Lower leg skin (tissue), 4 donors: ENCODE data around the gene UGT2A3. TPM values are rescaled to one million over a fixed set of nuclear protein-coding genes. Genes with fewer than 3 reads are reported as not detected.
"Not testable (repeated sequence)": the region's sequence is repeated elsewhere in the genome, so short reads cannot be mapped to it uniquely, and the experiment has no call there.

Experiments
- DNase-seq, 2 donors: peaks; one replicate each; pipeline ENCODE4 v3.0.0-alpha.2; 2019; ENCODE audit warnings: low spot score in 2 of 2
- H3K4me3 ChIP-seq: fragments of 200-600 bp; sonication (generic); 2 replicates; pipeline ENCODE4 v1.5.1; 2017; ENCODE audit warnings: mild to moderate bottlenecking, low read depth; ENCODE audit not compliant: poor library complexity, severe bottlenecking
- CTCF ChIP-seq, 3 donors: fragments of 450-650 bp; IDR thresholded peaks; one replicate each; pipeline ENCODE4 v1.5.1; 2016; ENCODE audit warnings: antibody characterized with exemption in 3 of 3, mild to moderate bottlenecking in 3 of 3, moderate library complexity in 2 of 3
- POLR2A ChIP-seq, 2 donors: fragments of 450-650 bp; IDR thresholded peaks; one replicate each; pipeline ENCODE4 v1.6.1; 2016 to 2017; ENCODE audit warnings: antibody characterized with exemption in 2 of 2, mild to moderate bottlenecking in 1 of 2, moderate library complexity in 1 of 2
- WGBS, 2 donors: methylation state at CpG; one replicate each; pipeline ENCODE4 v1.1.5; 2018; 5-methylcytosine and 5-hydroxymethylcytosine counted together
- intact Hi-C: fragments of 100-400 bp; cut with DNase I; formaldehyde crosslinking; loops from one replicate; pipeline ENCODE4 v1.15.0; 2023; ENCODE audit warnings: low total_unique reads
- total RNA-seq, 4 donors: library from RNA; depleted of rRNA; stranded (reverse); fragments of >200 nt; gene quantifications; one replicate each; pipeline ENCODE4 v1.1.0, GENCODE V29; 2016

The UGT2A3 gene
- total RNA-seq, 4 donors from 2014 or later = 0.20 TPM; not detected in 3

- TF ChIP-seq CTCF (IDR thresholded peaks at IDR 0.05) (no peak), POLR2A (IDR thresholded peaks at IDR 0.05) (no peak)
- DNase-seq = no peak
- intact Hi-C loops = no loop called here
- WGBS, 2 donors = 16 to 28% methylated on average over 2 of the region's 2 CpGs
- H3K4me3 ChIP-seq = no peak overlapping the region
These were observed 11.8 kb upstream of the UGT2A3 start for GRCh38 chr4:68963374-68963773.

DNA sequence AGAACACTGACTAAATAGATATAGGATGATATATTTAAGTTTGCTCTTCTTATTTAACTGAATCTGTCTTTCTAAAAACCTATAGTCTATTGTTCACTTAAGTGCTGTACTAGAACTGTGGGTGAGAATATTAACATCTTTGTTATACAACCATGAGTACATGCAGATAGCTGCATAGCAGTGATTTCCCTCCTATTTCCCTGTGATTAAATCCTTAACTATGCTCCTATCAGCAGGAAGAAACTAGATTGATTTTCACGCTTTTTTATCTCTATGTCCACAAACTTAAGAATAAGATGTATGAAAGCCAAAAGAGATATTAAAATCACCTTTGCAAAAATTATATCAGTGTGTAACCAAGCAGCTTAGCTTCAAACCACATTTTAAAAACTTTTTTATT lies 11.3 kb upstream of the UGT2A3 start:
- H3K4me3 ChIP-seq = no peak overlapping the region
- intact Hi-C loops = no loop called here
- TF ChIP-seq POLR2A (IDR thresholded peaks at IDR 0.05) = no peak
- no peak for TF ChIP-seq CTCF (IDR thresholded peaks at IDR 0.05)
- WGBS, 2 donors = 45 to 60% methylated on average over 1 of the region's 1 CpG
- no peak for DNase-seq

DNA sequence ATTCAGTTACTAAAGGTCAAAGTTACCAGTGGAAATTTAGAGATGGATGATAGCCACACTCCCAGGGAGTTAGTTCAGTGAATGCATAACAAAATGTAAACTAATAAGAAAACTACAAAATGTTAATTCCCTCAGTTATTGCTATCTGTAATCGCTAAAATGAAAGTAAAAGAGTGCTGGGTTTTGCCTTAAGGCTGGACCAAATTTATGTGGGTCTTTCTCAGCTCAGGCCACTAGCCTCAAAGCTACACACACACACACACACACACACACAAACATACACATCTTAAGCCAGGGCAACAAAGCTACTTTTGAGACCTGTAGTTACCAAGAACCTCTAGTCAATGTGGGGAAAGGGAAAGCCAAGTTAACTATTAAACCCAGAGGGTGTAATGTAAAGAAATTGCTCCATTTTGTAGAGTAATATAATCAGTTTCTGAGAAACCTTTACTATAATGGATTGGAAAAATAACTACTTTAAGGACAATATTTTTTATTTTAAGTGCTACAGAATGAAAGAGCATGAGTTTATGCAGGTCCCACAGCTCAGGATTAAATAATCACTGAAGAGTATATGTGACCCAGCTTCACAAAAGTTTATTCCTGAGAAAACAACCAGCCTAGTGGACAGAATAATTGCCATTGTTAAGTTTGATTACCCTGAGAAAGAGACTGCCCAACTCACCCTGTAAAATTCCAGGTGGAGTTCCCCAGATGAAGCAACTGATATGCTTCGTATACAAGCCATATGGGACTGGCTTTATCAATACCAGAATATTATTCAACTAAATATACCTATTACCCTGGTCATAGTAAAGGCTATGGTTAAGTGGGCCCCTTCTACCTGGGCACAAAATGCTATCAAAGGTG lies 8.9 kb upstream of the UGT2A3 start:
- TF ChIP-seq CTCF (IDR thresholded peaks at IDR 0.05) (no peak), POLR2A (IDR thresholded peaks at IDR 0.05) (no peak)
- no peak for DNase-seq

DNA sequence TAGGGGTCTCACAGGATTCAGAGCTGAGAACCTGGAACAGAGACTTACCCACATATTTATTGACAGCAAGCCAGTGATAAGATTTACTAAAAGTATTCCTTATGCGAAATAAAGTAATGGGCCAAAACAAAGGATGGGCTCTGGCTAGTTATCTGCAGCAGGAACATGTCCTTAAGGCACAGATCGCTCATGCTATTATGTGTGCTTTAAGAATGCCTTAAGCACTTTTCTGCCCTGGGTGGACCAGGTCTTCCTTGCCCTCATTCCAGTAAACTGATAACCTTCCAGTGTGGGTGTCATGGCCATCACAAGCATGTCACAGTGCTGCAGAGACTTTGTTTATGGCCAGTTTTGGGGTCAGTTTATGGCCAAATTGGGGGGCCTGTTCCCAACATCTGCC lies 7.5 kb upstream of the UGT2A3 start:
- 83 to 91% methylated on average over 2 of the region's 2 CpGs for WGBS, 2 donors
- intact Hi-C loops, DNase-seq, H3K4me3 ChIP-seq: not testable (repeated sequence)

More for the DNA sequence above, 8.9 kb upstream of the UGT2A3 start:
- no peak overlapping the region for H3K4me3 ChIP-seq
- intact Hi-C loops = no loop called here
- WGBS, 2 donors = 76 to 84% methylated on average over 2 of the region's 2 CpGs

GRCh38 chr4:68954126-68954525 lies 2.5 kb upstream of the UGT2A3 start:
- TF ChIP-seq POLR2A (IDR thresholded peaks at IDR 0.05) (no peak), CTCF (IDR thresholded peaks at IDR 0.05) (no peak)
- DNase-seq = no peak
- 80 to 84% methylated on average over 3 of the region's 3 CpGs for WGBS, 2 donors
- H3K4me3 ChIP-seq = no peak overlapping the region
- intact Hi-C loops = no loop called here

- no peak for DNase-seq
- TF ChIP-seq CTCF (IDR thresholded peaks at IDR 0.05) (no peak), POLR2A (IDR thresholded peaks at IDR 0.05) (no peak)
- intact Hi-C loops = no loop called here
- WGBS, 2 donors = 51 to 55% methylated on average over 2 of the region's 2 CpGs
- H3K4me3 ChIP-seq = no peak overlapping the region
These were observed 1.5 kb upstream of the UGT2A3 start for GRCh38 chr4:68953056-68953596.
